Smooth muscle cell (in vitro differentiated cells): ENCODE measurements around the gene IP6K2. TPM values are rescaled to one million over a fixed set of nuclear protein-coding genes. Genes with fewer than 3 reads are reported as not detected.

Experiments
- DNase-seq: peaks from one replicate; lab custom pipeline; 2025; ENCODE audit not compliant: unreplicated experiment; lab: John Stamatoyannopoulos, UW
- H2AFZ ChIP-seq: fragments of 200-600 bp; sonication (generic); 2 replicates; pipeline ENCODE4 v1.6.0; 2016; ENCODE audit warnings: antibody characterized with exemption, low read depth, mild to moderate bottlenecking
- H3F3A ChIP-seq: fragments of 200-600 bp; sonication (generic); 2 replicates; pipeline ENCODE4 v1.6.0; 2017; ENCODE audit warnings: antibody characterized with exemption, low read depth
- H3K27ac ChIP-seq: fragments of 200-600 bp; sonication (generic); 2 replicates; pipeline ENCODE4 v1.5.1; 2016; ENCODE audit warnings: low read depth, mild to moderate bottlenecking
- H3K27me3 ChIP-seq: fragments of 200-600 bp; sonication (generic); 2 replicates; pipeline ENCODE4 v1.6.1; 2016; ENCODE audit warnings: low read depth, mild to moderate bottlenecking
- H3K36me3 ChIP-seq: fragments of 200-600 bp; sonication (generic); 2 replicates; pipeline ENCODE4 v1.5.1; 2016; ENCODE audit warnings: low read depth
- H3K4me1 ChIP-seq: fragments of 200-600 bp; sonication (generic); 2 replicates; pipeline ENCODE4 v1.5.1; 2016; ENCODE audit warnings: low read depth
- H3K4me2 ChIP-seq: fragments of 200-600 bp; sonication (generic); 2 replicates; pipeline ENCODE4 v1.6.0; 2016; ENCODE audit warnings: mild to moderate bottlenecking
- H3K4me3 ChIP-seq: fragments of 200-600 bp; sonication (generic); 2 replicates; pipeline ENCODE4 v1.5.1; 2016; ENCODE audit warnings: mild to moderate bottlenecking
- H3K79me2 ChIP-seq: fragments of 200-600 bp; sonication (generic); 2 replicates; pipeline ENCODE4 v1.6.0; 2016; ENCODE audit warnings: low read depth, mild to moderate bottlenecking
- H3K9ac ChIP-seq: fragments of 200-600 bp; sonication (generic); 2 replicates; pipeline ENCODE4 v1.6.0; 2016; ENCODE audit warnings: low read depth
- H3K9me3 ChIP-seq: fragments of 200-600 bp; sonication (generic); replicated peaks from 2 replicates; pipeline ENCODE4 v1.5.1; 2016; ENCODE audit warnings: low read depth
- H4K20me1 ChIP-seq: fragments of 200-600 bp; sonication (generic); 2 replicates; pipeline ENCODE4 v1.6.0; 2016; ENCODE audit warnings: low read depth
- WGBS: methylation state at CpG from one replicate; pipeline ENCODE4 v1.1.7; 2016; ENCODE audit warnings: low lambda C conversion rate; 5-methylcytosine and 5-hydroxymethylcytosine counted together
- polyA plus RNA-seq: library from polyadenylated mRNA; unstranded; fragments of >200 nt; fragmentation: Nextera tagmentation; extraction: Ambion mirVana; gene quantifications from 2 replicates; pipeline ENCODE4 v1.2.1, GENCODE V29; 2016
- total RNA-seq: library from RNA; depleted of rRNA; stranded (reverse); fragments of >200 nt; gene quantifications from 2 replicates; pipeline ENCODE4 v1.2.3, GENCODE V29; 2014
- TF ChIP-seq, protein P1 (sequence below): fragments of 200-600 bp; sonication (generic); IDR thresholded peaks from 2 replicates; pipeline ENCODE4 v1.5.1; 2017; ENCODE audit warnings: borderline replicate concordance, mild to moderate bottlenecking, antibody characterized with exemption; ENCODE audit not compliant: insufficient read depth, poor library complexity, severe bottlenecking

The IP6K2 gene
- total and polyA plus RNA-seq, 2 experiments from 2014 or later = 106 to 124 TPM

- H3K4me3 ChIP-seq = no peak overlapping the region
- H3K4me1 ChIP-seq = peaks cover 29% of the 10 kb centered on the region
- H4K20me1 ChIP-seq = peaks cover 100% of the 10 kb centered on the region
- H3K9me3 ChIP-seq = no peaks in the 10 kb centered on the region
- peaks cover 7% of the 10 kb centered on the region for H3K36me3 ChIP-seq
- H3K4me2 ChIP-seq = no peak overlapping the region
- peaks cover 93% of the 10 kb centered on the region for H3K79me2 ChIP-seq
- H3F3A ChIP-seq = peaks cover 38% of the 10 kb centered on the region
- WGBS = 97% methylated on average over 3 of the region's 3 CpGs
- H3K9ac ChIP-seq = no peak overlapping the region
- H3K27ac ChIP-seq = no peak overlapping the region
- no peak for DNase-seq
- H2AFZ ChIP-seq = no peak overlapping the region
- no peaks in the 10 kb centered on the region for H3K27me3 ChIP-seq
- TF ChIP-seq, protein P1, sequence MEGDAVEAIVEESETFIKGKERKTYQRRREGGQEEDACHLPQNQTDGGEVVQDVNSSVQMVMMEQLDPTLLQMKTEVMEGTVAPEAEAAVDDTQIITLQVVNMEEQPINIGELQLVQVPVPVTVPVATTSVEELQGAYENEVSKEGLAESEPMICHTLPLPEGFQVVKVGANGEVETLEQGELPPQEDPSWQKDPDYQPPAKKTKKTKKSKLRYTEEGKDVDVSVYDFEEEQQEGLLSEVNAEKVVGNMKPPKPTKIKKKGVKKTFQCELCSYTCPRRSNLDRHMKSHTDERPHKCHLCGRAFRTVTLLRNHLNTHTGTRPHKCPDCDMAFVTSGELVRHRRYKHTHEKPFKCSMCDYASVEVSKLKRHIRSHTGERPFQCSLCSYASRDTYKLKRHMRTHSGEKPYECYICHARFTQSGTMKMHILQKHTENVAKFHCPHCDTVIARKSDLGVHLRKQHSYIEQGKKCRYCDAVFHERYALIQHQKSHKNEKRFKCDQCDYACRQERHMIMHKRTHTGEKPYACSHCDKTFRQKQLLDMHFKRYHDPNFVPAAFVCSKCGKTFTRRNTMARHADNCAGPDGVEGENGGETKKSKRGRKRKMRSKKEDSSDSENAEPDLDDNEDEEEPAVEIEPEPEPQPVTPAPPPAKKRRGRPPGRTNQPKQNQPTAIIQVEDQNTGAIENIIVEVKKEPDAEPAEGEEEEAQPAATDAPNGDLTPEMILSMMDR = no peak
Observed at GRCh38 chr3:48697952-48698351, 19.1 kb downstream of the IP6K2 start.

- Histone ChIP-seq H3K9me3 (no peaks in the 10 kb centered on the region), H3K4me3 (no peak overlapping the region), H3K27ac (peak overlapping the region; percentile 54), H2AFZ (no peak overlapping the region), H3K79me2 (peaks cover 93% of the 10 kb centered on the region), H3F3A (peaks cover 49% of the 10 kb centered on the region), H3K4me2 (no peak overlapping the region), H3K36me3 (peaks cover 14% of the 10 kb centered on the region), H4K20me1 (peaks cover 100% of the 10 kb centered on the region), H3K4me1 (peaks cover 29% of the 10 kb centered on the region), H3K9ac (no peak overlapping the region), H3K27me3 (no peaks in the 10 kb centered on the region)
- TF ChIP-seq, protein P1 = no peak
- DNase-seq = no peak
Observed at GRCh38 chr3:48696601-48697000, 20.4 kb downstream of the IP6K2 start.

- Histone ChIP-seq H3K36me3 (peaks cover 16% of the 10 kb centered on the region), H3K9ac (no peak overlapping the region), H3K4me2 (no peak overlapping the region), H3K27ac (peak overlapping the region; percentile 54), H2AFZ (no peak overlapping the region), H3K27me3 (no peaks in the 10 kb centered on the region), H3K4me3 (no peak overlapping the region), H3K4me1 (peaks cover 29% of the 10 kb centered on the region), H3K9me3 (no peaks in the 10 kb centered on the region), H4K20me1 (peaks cover 100% of the 10 kb centered on the region), H3F3A (peaks cover 52% of the 10 kb centered on the region), H3K79me2 (peaks cover 93% of the 10 kb centered on the region)
- TF ChIP-seq, protein P1 = no peak
- 94% methylated on average over 5 of the region's 5 CpGs for WGBS
- DNase-seq = no peak
Observed at GRCh38 chr3:48696156-48696555, 20.9 kb downstream of the IP6K2 start.

DNA sequence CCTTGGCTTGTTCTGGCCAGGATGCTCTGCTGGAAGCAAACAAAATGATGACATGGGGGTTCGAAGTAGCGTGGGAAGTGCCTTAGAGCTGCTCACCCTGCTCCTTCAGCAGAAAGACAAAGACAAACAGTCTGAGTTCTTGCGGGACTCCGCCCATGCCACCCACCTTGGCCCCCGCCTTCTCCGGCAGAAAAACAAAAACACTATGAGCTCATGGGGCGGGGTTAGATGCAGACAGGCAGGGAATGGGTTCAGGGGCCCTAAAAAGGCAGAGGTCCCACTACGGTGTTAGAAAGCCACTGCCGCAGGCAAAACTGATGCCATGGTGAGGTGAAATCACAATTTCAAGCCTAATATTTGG lies 21.6 kb downstream of the IP6K2 start:
- Histone ChIP-seq H3K27me3 (no peaks in the 10 kb centered on the region), H3K9me3 (no peaks in the 10 kb centered on the region), H3F3A (peaks cover 56% of the 10 kb centered on the region), H3K9ac (peak overlapping the region; percentile 14), H4K20me1 (peaks cover 100% of the 10 kb centered on the region), H3K79me2 (peaks cover 92% of the 10 kb centered on the region), H3K27ac (peak overlapping the region; percentile 74), H3K36me3 (peaks cover 20% of the 10 kb centered on the region), H3K4me3 (no peak overlapping the region), H3K4me1 (peaks cover 29% of the 10 kb centered on the region), H2AFZ (no peak overlapping the region), H3K4me2 (peak overlapping the region; percentile 76)
- TF ChIP-seq, protein P1 = no peak
- DNase-seq = no peak
- 51% methylated on average over 9 of the region's 9 CpGs for WGBS
